Glutamatergic neuron (in vitro differentiated cells): Measurements from ENCODE around the gene KIF1C. TPM values are rescaled to one million over a fixed set of nuclear protein-coding genes. Genes with fewer than 3 reads are reported as not detected.

Experiments used
- DNase-seq: peaks from one replicate; pipeline ENCODE4 v3.0.0; 2022
- H3K27ac Mint-ChIP-seq: one replicate; pipeline ENCODE4 v1.8.0; 2020; ENCODE audit warnings: mild to moderate bottlenecking, mixed read lengths, inconsistent platforms; ENCODE audit not compliant: unreplicated experiment
- H3K27me3 Mint-ChIP-seq: one replicate; pipeline ENCODE4 v1.8.0; 2020; ENCODE audit warnings: mild to moderate bottlenecking, moderate library complexity, mixed read lengths, inconsistent platforms; ENCODE audit not compliant: unreplicated experiment
- H3K36me3 Mint-ChIP-seq: one replicate; pipeline ENCODE4 v1.8.0; 2020; ENCODE audit warnings: mild to moderate bottlenecking, mixed read lengths, inconsistent platforms; ENCODE audit not compliant: unreplicated experiment
- H3K4me1 Mint-ChIP-seq: one replicate; pipeline ENCODE4 v1.8.0; 2020; ENCODE audit warnings: mild to moderate bottlenecking, low read depth, mixed read lengths, inconsistent platforms; ENCODE audit not compliant: unreplicated experiment
- H3K4me3 Mint-ChIP-seq: one replicate; pipeline ENCODE4 v1.8.0; 2020; ENCODE audit warnings: mild to moderate bottlenecking, mixed read lengths, inconsistent platforms; ENCODE audit not compliant: unreplicated experiment
- H3K9me3 Mint-ChIP-seq: one replicate; pipeline ENCODE4 v1.8.0; 2020; ENCODE audit warnings: mild to moderate bottlenecking, moderate library complexity, mixed read lengths, inconsistent platforms; ENCODE audit not compliant: unreplicated experiment
- total RNA-seq: library from RNA; stranded (reverse); fragmentation: NEBNext Ultra II Directional; extraction: Animal tissue kit (Norgen Biotek cat#: 25700); gene quantifications from one replicate; pipeline ENCODE4 v1.2.1, GENCODE V29; 2021; ENCODE audit not compliant: unreplicated experiment
- TF ChIP-seq, protein P1 (sequence below): fragments of 200-600 bp; sonication (generic); IDR thresholded peaks from one replicate; pipeline ENCODE4 v1.5.0; 2021; ENCODE audit not compliant: partially characterized antibody, unreplicated experiment

KIF1C gene
- total RNA-seq, 1 donor from 2014 or later: 5.6 TPM

DNA sequence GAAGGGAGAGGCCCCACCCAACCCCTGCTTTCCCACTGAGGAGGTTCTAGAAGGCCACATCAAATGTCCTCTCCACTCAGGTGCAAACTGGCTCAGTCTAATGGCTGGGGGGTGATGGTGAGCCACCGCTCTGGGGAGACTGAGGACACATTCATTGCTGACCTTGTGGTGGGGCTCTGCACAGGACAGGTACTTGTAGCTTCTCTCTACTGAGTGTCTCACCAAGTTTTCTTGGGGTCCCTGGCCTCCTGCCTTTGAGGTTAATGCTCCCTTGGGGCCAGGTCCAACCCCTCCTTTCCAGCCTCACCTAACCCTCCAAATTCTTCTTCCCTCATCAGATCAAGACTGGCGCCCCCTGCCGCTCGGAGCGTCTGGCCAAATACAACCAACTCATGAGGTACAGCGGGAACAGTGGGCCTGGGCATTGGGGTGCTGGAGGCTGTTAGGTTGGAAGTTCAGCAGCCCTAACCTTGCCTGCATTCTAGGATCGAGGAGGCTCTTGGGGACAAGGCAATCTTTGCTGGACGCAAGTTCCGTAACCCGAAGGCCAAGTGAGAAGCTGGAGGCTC, 41.2 kb upstream of the KIF1C start:
- H3K27me3 Mint-ChIP-seq: peaks cover 5% of the 10 kb centered on the region
- no peak overlapping the region for H3K27ac Mint-ChIP-seq
- DNase-seq: no peak
- peaks cover 14% of the 10 kb centered on the region for H3K4me1 Mint-ChIP-seq
- H3K9me3 Mint-ChIP-seq: peaks cover 9% of the 10 kb centered on the region
- no peak overlapping the region for H3K4me3 Mint-ChIP-seq
- TF ChIP-seq, protein P1, sequence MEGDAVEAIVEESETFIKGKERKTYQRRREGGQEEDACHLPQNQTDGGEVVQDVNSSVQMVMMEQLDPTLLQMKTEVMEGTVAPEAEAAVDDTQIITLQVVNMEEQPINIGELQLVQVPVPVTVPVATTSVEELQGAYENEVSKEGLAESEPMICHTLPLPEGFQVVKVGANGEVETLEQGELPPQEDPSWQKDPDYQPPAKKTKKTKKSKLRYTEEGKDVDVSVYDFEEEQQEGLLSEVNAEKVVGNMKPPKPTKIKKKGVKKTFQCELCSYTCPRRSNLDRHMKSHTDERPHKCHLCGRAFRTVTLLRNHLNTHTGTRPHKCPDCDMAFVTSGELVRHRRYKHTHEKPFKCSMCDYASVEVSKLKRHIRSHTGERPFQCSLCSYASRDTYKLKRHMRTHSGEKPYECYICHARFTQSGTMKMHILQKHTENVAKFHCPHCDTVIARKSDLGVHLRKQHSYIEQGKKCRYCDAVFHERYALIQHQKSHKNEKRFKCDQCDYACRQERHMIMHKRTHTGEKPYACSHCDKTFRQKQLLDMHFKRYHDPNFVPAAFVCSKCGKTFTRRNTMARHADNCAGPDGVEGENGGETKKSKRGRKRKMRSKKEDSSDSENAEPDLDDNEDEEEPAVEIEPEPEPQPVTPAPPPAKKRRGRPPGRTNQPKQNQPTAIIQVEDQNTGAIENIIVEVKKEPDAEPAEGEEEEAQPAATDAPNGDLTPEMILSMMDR: no peak
- no peaks in the 10 kb centered on the region for H3K36me3 Mint-ChIP-seq

DNA sequence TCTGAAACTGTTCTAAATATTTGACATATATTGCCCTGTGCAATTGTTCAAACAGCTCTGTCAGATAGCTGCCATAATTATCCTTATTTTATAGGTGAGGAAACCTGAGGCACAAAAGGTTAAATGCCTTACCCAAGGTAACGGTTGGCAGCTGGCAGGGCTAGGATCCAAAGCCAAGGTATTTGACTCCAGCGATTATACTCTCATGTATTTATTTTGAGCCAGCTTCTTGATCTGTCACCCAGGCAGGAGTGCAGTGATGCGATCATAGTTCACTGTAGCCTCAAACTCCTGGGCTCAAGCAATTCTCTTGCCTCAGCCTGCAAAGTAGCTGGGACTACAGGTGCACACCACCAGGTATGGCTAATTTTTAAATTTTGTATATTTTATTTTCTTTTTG, 39.6 kb upstream of the KIF1C start:
- H3K36me3 Mint-ChIP-seq: no peaks in the 10 kb centered on the region
- TF ChIP-seq, protein P1: no peak
- no peak for DNase-seq
- peaks cover 8% of the 10 kb centered on the region for H3K9me3 Mint-ChIP-seq
- no peak overlapping the region for H3K27ac Mint-ChIP-seq
- peaks cover 9% of the 10 kb centered on the region for H3K4me1 Mint-ChIP-seq
- peaks cover 4% of the 10 kb centered on the region for H3K27me3 Mint-ChIP-seq
- H3K4me3 Mint-ChIP-seq: no peak overlapping the region

DNA sequence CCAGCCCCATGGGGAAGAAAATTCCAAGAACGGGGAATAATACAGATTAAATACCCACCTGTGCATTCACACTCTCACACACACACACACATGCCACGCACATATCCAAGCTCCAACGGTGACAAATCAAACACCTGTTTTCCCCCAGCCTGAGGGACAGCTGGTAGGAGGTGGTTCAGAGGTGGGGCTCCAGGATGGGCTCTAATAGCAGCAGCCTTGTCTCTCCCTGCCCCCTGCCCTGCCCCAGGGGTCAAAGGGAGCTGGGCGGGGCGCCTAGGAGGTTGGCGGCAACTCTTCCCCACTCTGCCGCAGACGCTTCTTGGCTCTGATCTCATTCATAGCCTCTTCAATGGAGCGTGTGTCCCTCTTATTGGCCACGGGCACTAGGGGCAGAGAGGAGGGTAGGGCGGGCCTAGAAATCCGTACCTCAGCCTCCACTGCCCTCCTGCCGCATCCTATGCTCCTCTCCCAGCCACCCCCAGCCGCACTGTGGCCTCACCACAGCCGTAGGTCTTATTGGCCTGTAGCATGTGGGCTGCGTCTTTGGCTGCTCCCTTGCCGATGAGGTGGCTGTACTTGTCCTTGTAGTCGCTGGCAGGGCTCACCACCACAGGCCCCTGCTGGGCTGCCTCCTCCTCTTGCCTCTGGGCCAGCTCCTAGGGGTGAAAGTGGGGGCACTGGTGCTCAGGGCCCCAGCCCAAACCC, 38.3 kb upstream of the KIF1C start:
- no peak for DNase-seq
- Mint-ChIP-seq H3K4me1 (peaks cover 4% of the 10 kb centered on the region), H3K4me3 (no peak overlapping the region), H3K27ac (no peak overlapping the region), H3K27me3 (peaks cover 1% of the 10 kb centered on the region), H3K9me3 (no peaks in the 10 kb centered on the region), H3K36me3 (no peaks in the 10 kb centered on the region)
- TF ChIP-seq, protein P1: no peak

DNA sequence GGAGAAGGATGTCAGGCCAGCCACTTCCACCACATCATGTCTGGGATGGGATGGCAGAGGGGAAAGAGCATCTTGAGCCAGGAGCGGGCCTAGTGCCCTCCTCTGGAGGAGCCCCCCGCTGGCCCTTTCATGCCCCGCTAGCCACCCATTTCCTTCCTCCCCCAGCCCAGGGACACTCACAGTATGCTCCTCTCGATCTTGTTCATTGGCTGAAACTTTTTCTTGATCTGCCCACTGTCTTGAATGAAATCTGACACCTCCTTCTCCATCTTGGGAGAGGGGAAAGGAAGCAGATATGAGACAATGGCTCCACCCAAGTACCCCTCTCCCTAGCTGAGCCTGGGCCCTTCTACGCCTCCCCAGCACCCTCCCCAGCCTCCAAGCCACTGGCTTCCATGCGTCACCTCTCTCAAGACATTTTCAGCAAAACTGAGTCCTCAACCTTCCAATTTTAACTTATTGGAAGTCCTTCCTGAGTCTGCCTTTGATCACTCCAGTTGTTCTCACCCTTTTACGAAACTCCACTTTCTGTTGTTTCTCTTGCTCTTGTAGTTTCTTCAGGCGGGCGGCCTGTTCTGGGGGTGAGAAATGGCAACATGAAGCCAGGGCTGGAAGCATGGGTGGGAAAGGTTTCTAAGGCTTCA, 37.3 kb upstream of the KIF1C start:
- TF ChIP-seq, protein P1: no peak
- Mint-ChIP-seq H3K27ac (no peak overlapping the region), H3K4me1 (peaks cover 6% of the 10 kb centered on the region), H3K27me3 (peaks cover 3% of the 10 kb centered on the region), H3K9me3 (no peaks in the 10 kb centered on the region), H3K4me3 (no peak overlapping the region), H3K36me3 (no peaks in the 10 kb centered on the region)
- DNase-seq: no peak

DNA sequence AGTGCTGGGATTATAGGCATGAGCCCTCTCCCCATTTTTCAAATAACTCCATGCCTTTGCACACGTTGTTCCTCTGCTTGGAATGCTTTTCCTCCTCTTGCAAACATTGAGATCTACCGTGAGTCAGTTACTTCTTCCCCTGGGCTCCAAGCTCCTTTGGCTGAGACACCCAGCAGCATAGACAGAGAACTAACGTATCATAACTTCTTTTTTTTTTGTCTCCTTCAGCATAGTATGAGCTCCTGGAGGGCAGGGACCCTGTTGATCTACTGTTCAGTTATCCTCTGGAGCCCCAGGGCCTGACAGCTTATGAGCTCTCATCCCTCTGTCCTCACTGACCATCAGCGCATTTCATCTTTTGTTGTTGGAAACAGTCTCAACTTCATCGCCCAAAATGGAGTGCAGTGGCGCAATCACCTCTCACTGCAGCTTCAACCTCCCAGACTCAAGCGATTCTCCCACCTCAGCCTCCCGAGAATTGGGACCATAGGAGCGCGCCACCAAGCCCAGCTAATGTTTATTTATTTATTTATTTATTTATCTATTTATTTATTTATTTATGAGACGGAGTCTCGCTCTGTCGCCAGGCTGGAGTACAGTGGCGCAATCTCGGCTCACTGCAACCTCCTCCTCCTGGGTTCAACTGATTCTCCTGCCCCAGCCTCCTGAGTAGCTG, 32.3 kb upstream of the KIF1C start:
- no peak overlapping the region for H3K27ac Mint-ChIP-seq
- no peaks in the 10 kb centered on the region for H3K36me3 Mint-ChIP-seq
- DNase-seq: no peak
- TF ChIP-seq, protein P1: no peak
- H3K4me1 Mint-ChIP-seq: peaks cover 20% of the 10 kb centered on the region
- H3K27me3 Mint-ChIP-seq: peaks cover 16% of the 10 kb centered on the region
- H3K4me3 Mint-ChIP-seq: peak overlapping the region; percentile 72
- peaks cover 3% of the 10 kb centered on the region for H3K9me3 Mint-ChIP-seq
